Measurements from ENCODE around the gene KIAA1191.
"Not testable (repeated sequence)": the region's sequence is repeated elsewhere in the genome, so short reads cannot be mapped to it uniquely, and the experiment has no call there.

The KIAA1191 gene

GRCh38 chr5:176362233-176362490, 598 bp upstream of the KIAA1191 start:
- DNase-seq, result no peak

GRCh38 chr5:176360894-176361436, 599 bp downstream of the KIAA1191 start:
- DNase-seq, result no peak

- no peak for DNase-seq
Measured at GRCh38 chr5:176359658-176360057, 1.9 kb downstream of the KIAA1191 start.

GRCh38 chr5:176356179-176356566, 5.4 kb downstream of the KIAA1191 start:
- DNase-seq, result no peak

GRCh38 chr5:176355400-176356178, 6.0 kb downstream of the KIAA1191 start:
- DNase-seq, result no peak

GRCh38 chr5:176353533-176353932, 8.0 kb downstream of the KIAA1191 start:
- no peak for DNase-seq

GRCh38 chr5:176352116-176352878, 9.3 kb downstream of the KIAA1191 start:
- DNase-seq, result no peak

- DNase-seq, result no peak
Measured at GRCh38 chr5:176350416-176350815, 11.1 kb downstream of the KIAA1191 start.

- DNase-seq, result no peak
Measured at GRCh38 chr5:176342766-176343458, 18.7 kb downstream of the KIAA1191 start.

GRCh38 chr5:176342158-176342483, 19.4 kb downstream of the KIAA1191 start:
- no peak for DNase-seq

GRCh38 chr5:176341325-176342157, 20.0 kb downstream of the KIAA1191 start:
- DNase-seq, result no peak

GRCh38 chr5:176339304-176339703, 22.3 kb downstream of the KIAA1191 start:
- no peak for DNase-seq

GRCh38 chr5:176337913-176338312, 23.7 kb downstream of the KIAA1191 start:
- DNase-seq, result no peak

- DNase-seq, result no peak
Measured at GRCh38 chr5:176334031-176334770, 27.4 kb downstream of the KIAA1191 start.

GRCh38 chr5:176320577-176320976, 41.0 kb downstream of the KIAA1191 start:
- DNase-seq, result no peak

GRCh38 chr5:176319827-176320554, 41.6 kb downstream of the KIAA1191 start:
- no peak for DNase-seq

GRCh38 chr5:176317534-176318374, 43.8 kb downstream of the KIAA1191 start:
- DNase-seq, result no peak

GRCh38 chr5:176305356-176305755, 56.2 kb downstream of the KIAA1191 start:
- not testable (repeated sequence) for DNase-seq

All from activated CD8-positive, alpha-beta memory T cell treated with anti-CD3 and anti-CD28 coated beads, Interleukin-2, amount 50 U/mL, for 4 hours (primary cell).